Activated CD8-positive, alpha-beta memory T cell treated with anti-CD3 and anti-CD28 coated beads, Interleukin-2, amount 50 U/mL, for 24 hours (primary cell): ENCODE data around the gene SSX2.
"Not testable (repeated sequence)": the region's sequence is repeated elsewhere in the genome, so short reads cannot be mapped to it uniquely, and the experiment has no call there.

ENCODE experiments used
- DNase-seq: peaks from one replicate; pipeline ENCODE4 v3.0.0-alpha.2; 2020; ENCODE audit errors: extremely low read depth

Gene SSX2

GRCh38 chrX:52707078-52707477, at the start of gene SSX2:
Gene SSX2 (minus strand): TSS chrX:52707178. CDS start chrX:52705749, 1,429 bp downstream.
- DNase-seq, result not testable (repeated sequence)

GRCh38 chrX:52750952-52751351, 44.0 kb upstream of the SSX2 start, which contains the start of gene SSX2B:
Gene SSX2B (plus strand): TSS chrX:52751252. CDS start chrX:52752681, 1,429 bp downstream.
- not testable (repeated sequence) for DNase-seq

- DNase-seq, result not testable (repeated sequence)
Measured at GRCh38 chrX:52692034-52692433, 14.9 kb downstream of the SSX2 start.

GRCh38 chrX:52662218-52662617, 44.8 kb downstream of the SSX2 start:
- DNase-seq, result not testable (repeated sequence)

GRCh38 chrX:52655475-52655874, 51.5 kb downstream of the SSX2 start:
- not testable (repeated sequence) for DNase-seq

- DNase-seq, result not testable (repeated sequence)
Measured at GRCh38 chrX:52654800-52655199, 52.2 kb downstream of the SSX2 start, which contains the start of gene SSX7. Gene SSX7 (minus strand): TSS chrX:52654900. CDS start chrX:52653472, 1,428 bp downstream.

- not testable (repeated sequence) for DNase-seq
Measured at GRCh38 chrX:52650676-52651075, 56.3 kb downstream of the SSX2 start.

GRCh38 chrX:52648956-52649355, 58.0 kb downstream of the SSX2 start:
- not testable (repeated sequence) for DNase-seq
